ENCODE data around the gene AGAP1. TPM values are rescaled to one million over a fixed set of nuclear protein-coding genes. Genes with fewer than 3 reads are reported as not detected.

Gene AGAP1
- total RNA-seq, 1 donor from 2014 or later: 17.5 TPM

DNA sequence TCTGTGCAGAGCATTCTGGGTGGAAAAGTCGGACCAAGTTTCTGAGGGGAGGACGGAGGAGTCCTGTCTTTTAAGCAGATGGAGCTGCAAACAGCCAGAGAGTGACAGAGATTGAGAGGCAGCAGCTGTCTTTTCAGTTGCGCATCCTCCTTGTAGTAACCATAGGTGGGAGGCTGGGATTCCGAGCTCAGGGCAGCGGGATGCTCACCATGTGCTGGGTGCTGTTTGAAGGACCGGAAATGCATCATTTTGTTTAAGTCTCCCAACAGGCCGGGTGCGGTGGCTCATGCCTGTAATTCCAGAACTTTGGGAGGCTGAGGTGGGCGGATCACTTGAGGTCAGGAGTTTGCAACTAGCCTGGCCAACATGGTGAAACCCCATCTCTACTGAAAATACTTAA lies 93.4 kb downstream of the AGAP1 start:
- TF ChIP-seq, protein P1, sequence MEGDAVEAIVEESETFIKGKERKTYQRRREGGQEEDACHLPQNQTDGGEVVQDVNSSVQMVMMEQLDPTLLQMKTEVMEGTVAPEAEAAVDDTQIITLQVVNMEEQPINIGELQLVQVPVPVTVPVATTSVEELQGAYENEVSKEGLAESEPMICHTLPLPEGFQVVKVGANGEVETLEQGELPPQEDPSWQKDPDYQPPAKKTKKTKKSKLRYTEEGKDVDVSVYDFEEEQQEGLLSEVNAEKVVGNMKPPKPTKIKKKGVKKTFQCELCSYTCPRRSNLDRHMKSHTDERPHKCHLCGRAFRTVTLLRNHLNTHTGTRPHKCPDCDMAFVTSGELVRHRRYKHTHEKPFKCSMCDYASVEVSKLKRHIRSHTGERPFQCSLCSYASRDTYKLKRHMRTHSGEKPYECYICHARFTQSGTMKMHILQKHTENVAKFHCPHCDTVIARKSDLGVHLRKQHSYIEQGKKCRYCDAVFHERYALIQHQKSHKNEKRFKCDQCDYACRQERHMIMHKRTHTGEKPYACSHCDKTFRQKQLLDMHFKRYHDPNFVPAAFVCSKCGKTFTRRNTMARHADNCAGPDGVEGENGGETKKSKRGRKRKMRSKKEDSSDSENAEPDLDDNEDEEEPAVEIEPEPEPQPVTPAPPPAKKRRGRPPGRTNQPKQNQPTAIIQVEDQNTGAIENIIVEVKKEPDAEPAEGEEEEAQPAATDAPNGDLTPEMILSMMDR (conservative IDR thresholded peaks at IDR 0.05; ENCODE audit: low read depth, low read length): no peak
- no peak overlapping the region for H3K4me3 ChIP-seq (ENCODE audit: low read depth, low read length)
- DNase-seq (ENCODE audit: low read depth): no peak

DNA sequence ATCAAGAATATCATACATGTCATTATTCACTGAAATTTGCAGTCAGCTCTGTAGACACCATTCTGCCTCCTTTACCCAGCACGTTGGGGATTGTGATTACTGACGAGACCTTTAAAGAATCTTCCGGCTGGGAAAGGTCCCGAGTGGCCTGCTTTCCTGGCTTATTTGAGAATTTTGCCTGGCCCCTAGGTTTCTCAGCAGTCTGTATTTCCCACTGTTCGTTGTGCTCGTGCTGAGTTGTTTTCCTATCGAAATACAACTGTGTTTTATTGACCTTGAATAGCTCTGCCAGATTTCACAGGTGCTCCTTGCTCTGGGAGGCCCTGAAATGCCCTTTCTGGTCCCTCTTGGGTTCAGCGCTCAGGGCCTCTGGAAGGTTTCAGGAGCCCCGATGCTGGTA lies 94.9 kb downstream of the AGAP1 start:
- H3K4me3 ChIP-seq (ENCODE audit: low read depth, low read length): no peak overlapping the region
- DNase-seq (ENCODE audit: low read depth): no peak
- TF ChIP-seq, protein P1 (conservative IDR thresholded peaks at IDR 0.05; ENCODE audit: low read depth, low read length): no peak

DNA sequence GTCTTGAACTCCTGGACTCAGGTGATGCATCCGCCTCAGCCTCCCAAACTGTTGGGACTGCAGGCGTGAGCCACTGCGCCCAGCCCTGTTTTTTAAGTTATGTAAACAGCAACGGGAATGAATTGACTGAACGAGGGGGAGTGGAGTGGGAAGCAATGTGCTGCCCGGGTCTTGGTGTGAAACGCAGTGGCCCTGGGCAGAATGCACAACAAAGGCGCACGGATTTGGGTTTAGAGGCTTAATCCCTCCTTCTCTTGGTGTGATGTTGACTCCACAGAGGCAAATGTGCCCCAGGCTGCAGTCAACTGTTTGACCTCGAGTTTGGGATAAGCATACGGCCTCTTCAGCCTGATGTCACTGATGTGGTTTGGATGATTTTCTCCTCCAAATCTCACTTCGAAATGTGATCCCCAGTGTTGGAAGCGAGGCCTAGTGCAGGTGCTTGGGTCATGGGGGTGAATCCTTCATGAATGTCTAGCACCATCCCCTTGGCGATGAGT lies 97.4 kb downstream of the AGAP1 start:
- TF ChIP-seq, protein P1 (conservative IDR thresholded peaks at IDR 0.05; ENCODE audit: low read depth, low read length): no peak
- H3K4me3 ChIP-seq (ENCODE audit: low read depth, low read length): no peak overlapping the region
- DNase-seq (ENCODE audit: low read depth): no peak

DNA sequence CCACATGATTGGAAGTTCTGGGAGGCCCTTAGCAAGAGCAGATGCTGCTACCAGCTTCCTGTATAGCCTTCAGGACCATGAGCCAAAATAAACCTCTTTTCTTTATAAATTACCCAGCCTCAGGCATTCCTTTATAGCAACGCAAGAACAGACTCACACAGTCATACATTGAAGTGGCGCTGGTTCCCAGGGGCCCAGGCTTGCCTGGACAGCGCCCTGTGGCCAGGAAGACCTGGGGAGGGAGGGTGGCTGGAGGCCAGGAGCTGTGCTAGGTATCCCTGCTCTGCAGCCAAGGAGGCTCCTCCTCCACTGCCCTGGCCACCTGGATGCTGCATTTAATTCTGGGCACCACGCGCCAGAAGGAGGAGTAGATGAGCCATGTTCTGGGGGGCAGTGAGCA lies 98.1 kb downstream of the AGAP1 start:
- H3K4me3 ChIP-seq (ENCODE audit: low read depth, low read length): no peak overlapping the region
- TF ChIP-seq, protein P1 (conservative IDR thresholded peaks at IDR 0.05; ENCODE audit: low read depth, low read length): no peak
- no peak for DNase-seq (ENCODE audit: low read depth)

DNA sequence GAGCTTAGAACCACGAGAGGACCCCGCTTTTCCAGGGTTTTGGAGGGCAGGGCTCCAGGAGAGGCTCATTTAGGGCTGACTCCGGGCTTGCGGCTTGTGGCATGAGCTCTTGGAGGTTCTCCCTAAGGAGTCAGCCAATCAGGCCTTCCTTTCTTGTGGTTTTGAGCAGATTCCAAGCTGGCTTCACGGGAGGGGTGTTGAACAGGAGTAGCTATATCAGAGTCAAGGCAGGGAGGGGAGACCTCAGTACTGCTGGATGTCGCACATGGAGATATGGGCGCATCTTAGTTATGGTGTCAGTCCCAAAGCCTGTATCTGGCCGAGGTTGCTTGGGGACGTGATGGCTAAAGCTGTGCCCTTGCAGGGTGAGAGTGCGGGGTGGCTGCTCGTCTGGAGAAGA lies 98.6 kb downstream of the AGAP1 start:
- DNase-seq (ENCODE audit: low read depth): no peak
- TF ChIP-seq, protein P1 (conservative IDR thresholded peaks at IDR 0.05; ENCODE audit: low read depth, low read length): no peak
- no peak overlapping the region for H3K4me3 ChIP-seq (ENCODE audit: low read depth, low read length)

DNA sequence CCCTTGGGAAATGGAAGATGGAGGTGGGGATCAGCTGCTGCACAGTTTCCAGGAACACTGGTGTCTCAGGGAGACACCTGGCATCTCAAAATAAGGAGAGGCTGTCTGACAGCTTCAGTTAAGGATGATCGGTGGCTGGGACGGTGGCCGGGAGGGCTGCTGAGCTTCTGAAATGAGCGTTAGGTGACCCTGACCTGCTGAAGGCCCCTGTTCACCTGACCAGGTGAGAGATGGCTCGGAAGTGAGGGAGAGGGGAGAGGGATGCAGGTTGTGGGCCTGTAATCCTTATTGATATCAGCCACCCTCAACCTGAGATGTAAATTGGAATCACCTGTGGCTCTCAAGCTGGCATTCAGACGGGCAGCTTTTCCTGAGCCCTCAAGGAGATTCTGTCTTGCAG lies 99.0 kb downstream of the AGAP1 start:
- H3K4me3 ChIP-seq (ENCODE audit: low read depth, low read length): no peak overlapping the region
- TF ChIP-seq, protein P1 (conservative IDR thresholded peaks at IDR 0.05; ENCODE audit: low read depth, low read length): no peak
- DNase-seq (ENCODE audit: low read depth): no peak

DNA sequence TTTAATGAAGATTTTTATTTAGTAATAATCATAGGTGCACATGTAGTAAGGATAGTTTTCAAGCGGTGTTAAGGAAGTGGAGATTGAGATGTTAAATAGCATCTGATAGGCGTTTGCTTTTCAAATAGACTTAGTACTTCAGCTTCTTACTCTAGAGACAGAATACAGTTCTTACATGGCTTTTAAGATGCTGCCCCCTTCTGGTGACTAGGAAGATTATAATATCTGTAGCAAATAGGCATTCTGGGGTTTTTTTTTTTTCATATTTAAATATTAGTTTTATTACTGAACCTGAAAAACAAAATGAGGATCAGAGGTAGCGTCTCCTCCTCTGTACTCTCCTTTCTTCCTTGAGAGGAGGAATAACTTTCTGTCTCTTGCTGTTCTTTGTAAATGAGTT lies 100.2 kb downstream of the AGAP1 start:
- TF ChIP-seq, protein P1 (conservative IDR thresholded peaks at IDR 0.05; ENCODE audit: low read depth, low read length): peak; percentile 70
- no peak for DNase-seq (ENCODE audit: low read depth)
- H3K4me3 ChIP-seq (ENCODE audit: low read depth, low read length): no peak overlapping the region

Measured in epithelial cell of proximal tubule (primary cell).